ENCODE results near the gene RAB26. TPM values are rescaled to one million over a fixed set of nuclear protein-coding genes. Genes with fewer than 3 reads are reported as not detected.
"Not testable (repeated sequence)": the region's sequence is repeated elsewhere in the genome, so short reads cannot be mapped to it uniquely, and the experiment has no call there.

RAB26 gene
- total RNA-seq, 1 donor from 2014 or later, result 0.80 TPM

DNA sequence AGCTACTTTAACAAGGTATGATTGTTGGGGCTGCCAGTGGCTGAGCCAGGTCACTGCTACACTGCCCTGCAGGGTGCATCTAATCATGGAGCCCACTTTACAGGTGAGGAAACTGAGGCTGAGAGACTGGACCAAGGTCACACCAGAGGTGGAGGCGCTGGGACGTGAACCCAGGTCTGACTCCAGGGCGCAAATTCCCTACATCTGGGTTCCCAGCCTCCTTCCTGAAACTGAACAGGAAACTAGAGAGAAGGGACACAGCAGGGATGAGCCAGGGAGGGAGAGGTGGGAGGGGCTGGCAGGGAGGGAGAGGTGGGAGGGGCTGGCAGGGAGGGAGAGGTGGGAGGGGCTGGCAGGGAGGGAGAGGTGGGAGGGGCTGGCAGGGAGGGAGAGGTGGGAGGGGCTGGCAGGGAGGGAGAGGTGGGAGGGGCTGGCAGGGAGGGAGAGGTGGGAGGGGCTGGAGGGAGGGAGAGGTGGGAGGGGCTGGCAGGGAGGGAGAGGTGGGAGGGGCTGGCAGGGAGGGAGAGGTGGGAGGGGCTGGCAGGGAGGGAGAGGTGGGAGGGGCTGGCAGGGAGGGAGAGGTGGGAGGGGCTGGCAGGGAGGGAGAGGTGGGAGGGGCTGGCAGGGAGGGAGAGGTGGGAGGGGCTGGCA is 20.7 kb upstream of the RAB26 start:
- DNase-seq; H3K36me3 ChIP-seq; H3K4me3 ChIP-seq; H3K9me3 ChIP-seq; intact Hi-C loops (cut with DNase I); H3K27me3 ChIP-seq (ENCODE audit: low read depth): not testable (repeated sequence)
- Histone ChIP-seq H3K4me1 (peaks cover 46% of the 10 kb centered on the region), H3K27ac (peak overlapping the region; percentile 72)
- ATAC-seq, result peak; percentile 15 to 29

DNA sequence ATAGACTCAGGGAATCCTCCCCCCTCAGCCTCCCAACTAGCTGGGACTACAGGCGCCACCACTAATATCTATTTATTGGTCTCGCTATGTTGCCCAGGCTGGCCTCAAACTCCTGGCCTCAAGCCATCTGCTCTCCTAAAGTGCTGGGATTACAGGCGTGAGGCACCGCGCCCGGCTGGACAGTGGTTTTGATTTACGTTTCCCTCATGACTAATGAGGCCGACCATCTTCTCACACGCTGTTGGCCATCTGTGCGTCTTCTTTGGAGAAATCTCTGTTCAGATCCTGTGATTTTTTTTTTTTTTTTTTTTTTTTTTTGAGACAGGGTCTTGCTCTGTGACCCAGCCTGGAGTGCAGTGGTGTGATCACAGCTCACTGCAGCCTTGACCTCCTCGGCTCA is 19.2 kb upstream of the RAB26 start:
- H3K36me3 ChIP-seq; DNase-seq; intact Hi-C loops (cut with DNase I); H3K9me3 ChIP-seq; H3K4me3 ChIP-seq; ATAC-seq; H3K27me3 ChIP-seq (ENCODE audit: low read depth); H3K27ac ChIP-seq: not testable (repeated sequence)
- H3K4me1 ChIP-seq, result peaks cover 39% of the 10 kb centered on the region

- H3K9me3 ChIP-seq; H3K4me3 ChIP-seq; ATAC-seq; DNase-seq; intact Hi-C loops (cut with DNase I); H3K27me3 ChIP-seq (ENCODE audit: low read depth); H3K36me3 ChIP-seq; H3K27ac ChIP-seq: not testable (repeated sequence)
- peaks cover 34% of the 10 kb centered on the region for H3K4me1 ChIP-seq
Observed at GRCh38 chr16:2129890-2130447, 18.5 kb upstream of the RAB26 start.

DNA sequence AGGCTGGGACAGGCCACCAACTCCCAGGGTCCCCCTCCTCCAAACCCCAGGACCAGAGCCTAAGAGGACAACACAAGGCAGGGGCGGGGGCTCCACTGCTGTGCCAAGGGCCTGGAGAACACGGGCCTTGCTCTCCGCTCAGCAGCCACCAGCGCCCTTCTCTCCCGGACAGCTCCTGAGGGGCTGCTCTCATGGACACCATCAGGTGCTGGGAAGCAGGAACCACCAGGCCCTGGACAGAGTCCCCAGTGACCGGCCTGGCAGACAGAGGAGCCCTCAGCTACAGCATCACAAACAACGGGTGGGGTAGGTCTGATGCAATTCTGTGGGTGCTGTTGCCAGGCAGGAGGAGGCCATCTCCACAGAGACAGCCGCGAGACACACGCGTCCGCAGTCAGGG is 14.6 kb upstream of the RAB26 start:
- DNase-seq; ATAC-seq; H3K27me3 ChIP-seq (ENCODE audit: low read depth); H3K9me3 ChIP-seq; intact Hi-C loops (cut with DNase I); H3K4me1 ChIP-seq; H3K4me3 ChIP-seq; H3K36me3 ChIP-seq: not testable (repeated sequence)
- H3K27ac ChIP-seq, result peak overlapping the region; percentile 18

- intact Hi-C loops (cut with DNase I); ATAC-seq; H3K36me3 ChIP-seq; H3K4me1 ChIP-seq; DNase-seq; H3K27me3 ChIP-seq (ENCODE audit: low read depth); H3K9me3 ChIP-seq: not testable (repeated sequence)
- peak overlapping the region; percentile 51 for H3K4me3 ChIP-seq
- peak overlapping the region; percentile 46 for H3K27ac ChIP-seq
Observed at GRCh38 chr16:2135071-2135470, 13.4 kb upstream of the RAB26 start.

DNA sequence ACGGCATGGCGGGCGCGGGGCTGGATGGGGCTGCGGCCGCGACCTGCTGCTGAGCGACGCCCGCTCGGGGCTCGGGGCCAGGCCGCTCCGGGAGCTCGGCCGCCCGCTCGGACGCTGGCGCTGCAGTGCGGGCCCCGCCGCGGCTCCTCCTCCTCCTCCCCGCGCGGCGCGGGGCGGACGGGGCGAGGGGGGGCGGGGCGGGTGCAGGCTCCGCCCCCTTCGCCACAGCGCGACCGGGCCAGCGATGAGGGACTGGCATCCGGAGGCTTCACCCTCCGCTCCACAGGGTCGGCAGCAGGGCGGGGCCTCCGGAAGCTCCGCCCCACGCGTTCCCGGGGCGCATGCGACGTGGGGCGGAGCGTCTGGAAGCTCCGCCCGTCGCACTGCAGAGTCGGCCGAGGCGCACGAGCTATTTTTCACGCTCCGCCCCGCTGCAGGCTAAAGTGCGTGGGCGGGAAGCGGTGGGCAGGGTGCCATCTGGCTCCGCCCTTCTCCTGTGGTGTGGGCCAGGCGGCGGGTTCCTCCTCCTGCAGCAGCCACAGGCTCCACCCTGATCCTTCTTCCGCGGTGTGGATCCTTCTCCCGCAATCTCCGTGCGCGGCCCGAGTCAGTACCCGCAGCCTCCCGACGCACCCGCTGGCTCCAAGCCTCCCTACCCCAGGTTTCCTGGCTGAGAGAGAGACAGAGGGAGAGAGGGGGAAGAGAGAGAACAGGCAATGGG is 12.5 kb upstream of the RAB26 start, which contains the start of gene PKD1:
TSS of gene PKD1 (minus strand) at position 129 of the 721 bp plus-strand sequence. CDS start 209 bp downstream, outside the sequence.
- peak; percentile 89 to 91 for ATAC-seq
- intact Hi-C loops (cut with DNase I); H3K9me3 ChIP-seq; H3K36me3 ChIP-seq; H3K27me3 ChIP-seq (ENCODE audit: low read depth); H3K4me1 ChIP-seq: not testable (repeated sequence)
- H3K4me3 ChIP-seq, result peak within 1 kb of the TSS; percentile 51
- H3K27ac ChIP-seq, result peak within 1 kb of the TSS; percentile 64
- peak; percentile 99 for DNase-seq

DNA sequence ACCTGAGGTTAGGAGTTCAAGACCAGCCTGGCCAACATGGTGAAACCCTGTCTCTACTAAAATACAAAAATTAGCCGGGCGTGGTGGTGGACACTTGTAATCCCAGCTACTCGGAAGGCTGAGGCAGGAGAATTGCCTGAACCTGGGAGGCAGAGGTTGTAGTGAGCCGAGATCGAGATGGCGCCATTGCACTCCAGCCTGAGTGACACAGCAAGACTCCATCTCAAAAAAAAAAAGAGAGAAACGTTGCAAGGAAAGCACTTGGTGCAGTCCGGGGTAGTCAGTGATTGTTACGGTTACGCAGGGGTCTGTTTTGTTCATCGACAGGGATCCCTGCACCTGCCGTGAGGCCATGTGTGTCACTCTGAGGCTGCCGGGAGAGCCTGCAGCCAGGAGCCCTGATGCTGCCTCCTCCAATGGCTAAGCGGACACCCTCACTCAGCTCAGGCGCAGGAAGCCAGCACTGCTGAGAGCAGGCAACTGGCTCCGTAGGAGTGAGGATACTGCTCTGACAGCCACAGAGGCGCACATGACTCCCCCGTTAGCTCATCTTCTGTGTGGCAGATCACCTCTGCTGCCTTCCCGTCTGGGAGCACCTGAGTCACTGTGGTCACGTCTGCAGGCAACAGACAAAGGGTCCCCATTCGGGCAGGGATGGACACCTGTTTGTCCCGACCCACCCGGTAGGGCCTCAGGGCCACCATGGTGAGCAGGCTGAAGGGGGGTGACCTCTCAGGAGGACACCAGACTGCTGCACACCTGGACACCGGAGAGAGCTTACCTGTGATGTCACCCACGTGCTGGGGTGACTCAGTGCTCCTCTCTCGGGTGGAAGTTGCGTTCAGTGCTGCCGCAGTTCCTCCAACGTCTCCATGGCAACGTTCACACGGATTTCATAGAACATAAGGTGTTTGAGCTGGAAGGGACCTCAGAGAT is 5.2 kb upstream of the RAB26 start:
- TF ChIP-seq CTCF (IDR thresholded peaks at IDR 0.05), result no peak

GRCh38 chr16:2143878-2144485 is 4.4 kb upstream of the RAB26 start:
- Histone ChIP-seq H3K27ac (no peak overlapping the region), H3K27me3 (ENCODE audit: low read depth) (no peaks in the 10 kb centered on the region), H3K4me3 (no peak overlapping the region), H3K4me1 (peaks cover 13% of the 10 kb centered on the region), H3K9me3 (no peaks in the 10 kb centered on the region), H3K36me3 (no peaks in the 10 kb centered on the region)
- intact Hi-C loops (cut with DNase I), result loop anchor here (10.0 kb wide), 1 partner anchor 119 kb away; the partner anchor contains the start of gene NHERF2
- TF ChIP-seq CTCF (IDR thresholded peaks at IDR 0.05), result no peak
- ATAC-seq, result no peak
- DNase-seq, result no peak

More for the DNA sequence above, 5.2 kb upstream of the RAB26 start:
- ATAC-seq, result no peak
- H3K9me3 ChIP-seq, result no peaks in the 10 kb centered on the region
- intact Hi-C loops (cut with DNase I), result loop anchor here (10.0 kb wide), 1 partner anchor 118 kb away; the partner anchor contains the start of gene NHERF2
- no peak overlapping the region for H3K4me3 ChIP-seq
- H3K27me3 ChIP-seq (ENCODE audit: low read depth), result no peaks in the 10 kb centered on the region
- no peaks in the 10 kb centered on the region for H3K36me3 ChIP-seq
- no peak overlapping the region for H3K27ac ChIP-seq
- DNase-seq, result no peak
- H3K4me1 ChIP-seq, result peaks cover 7% of the 10 kb centered on the region
